PC-9 (cell line): ENCODE measurements around the gene KIF16B. TPM values are rescaled to one million over a fixed set of nuclear protein-coding genes. Genes with fewer than 3 reads are reported as not detected.

ENCODE experiments used
- BruUV-seq: library from RNA; stranded (reverse); fragments of 400-500 nt; replicated peaks from 2 replicates; lab custom pipeline; 2021; lab: Mats Ljungman, UMichigan
- CTCF ChIA-PET: fragments of 300-600 bp; sonication (Branson Sonifier 250); formaldehyde crosslinking; loops from one replicate; lab custom pipeline; 2022; ENCODE audit warnings: antibody characterized with exemption; lab: Charles Lee
- POLR2A ChIA-PET: fragments of 300-600 bp; sonication (Branson Sonifier 250); formaldehyde crosslinking; loops from one replicate; lab custom pipeline; 2022; ENCODE audit warnings: antibody characterized with exemption; ENCODE audit not compliant: unreplicated experiment; lab: Charles Lee
- DNase-seq, 2 experiments: peaks; one replicate each; pipeline versions ENCODE4 v3.0.0 to v3.0.0-alpha.2; 2015 to 2022; ENCODE audit warnings: mixed read lengths in 1 of 2
- H2AFZ ChIP-seq: fragments of 200-600 bp; sonication (generic); 2 replicates; pipeline ENCODE4 v1.8.1; 2017; ENCODE audit warnings: antibody characterized with exemption
- H3F3A ChIP-seq: fragments of 200-600 bp; sonication (generic); 2 replicates; pipeline ENCODE4 v1.8.1; 2017; ENCODE audit warnings: antibody characterized with exemption, mild to moderate bottlenecking, low read depth; ENCODE audit not compliant: insufficient read depth
- H3K27ac ChIP-seq: fragments of 200-600 bp; sonication (generic); 2 replicates; pipeline ENCODE4 v1.6.1; 2016; ENCODE audit warnings: mixed run types
- H3K27me3 ChIP-seq: fragments of 200-600 bp; sonication (generic); 2 replicates; pipeline ENCODE4 v1.6.1; 2016; ENCODE audit warnings: low read depth, mixed run types; ENCODE audit not compliant: insufficient read depth
- H3K36me3 ChIP-seq: fragments of 200-600 bp; sonication (generic); 2 replicates; pipeline ENCODE4 v1.6.1; 2016; ENCODE audit warnings: low read depth, mixed run types
- H3K4me1 ChIP-seq: fragments of 200-600 bp; sonication (generic); replicated peaks from 2 replicates; pipeline ENCODE4 v1.6.1; 2016; ENCODE audit warnings: mixed run types; ENCODE audit not compliant: insufficient read depth
- H3K4me2 ChIP-seq: fragments of 200-600 bp; sonication (generic); 2 replicates; pipeline ENCODE4 v1.6.1; 2017; ENCODE audit warnings: mixed run types
- H3K4me3 ChIP-seq: fragments of 200-600 bp; sonication (generic); 2 replicates; pipeline ENCODE4 v1.6.1; 2016; ENCODE audit warnings: mixed run types
- H3K79me2 ChIP-seq: fragments of 200-600 bp; sonication (generic); 2 replicates; pipeline ENCODE4 v1.6.1; 2017; ENCODE audit warnings: low read depth, mixed run types
- H3K9me2 ChIP-seq: fragments of 200-600 bp; sonication (generic); 2 replicates; pipeline ENCODE4 v1.8.1; 2017; ENCODE audit warnings: mild to moderate bottlenecking; ENCODE audit not compliant: insufficient read depth
- H3K9me3 ChIP-seq: fragments of 200-600 bp; sonication (generic); 2 replicates; pipeline ENCODE4 v1.8.1; 2016; ENCODE audit warnings: low read depth; ENCODE audit not compliant: insufficient read depth
- H4K20me1 ChIP-seq: fragments of 200-600 bp; sonication (generic); 2 replicates; pipeline ENCODE4 v1.8.1; 2017; ENCODE audit not compliant: insufficient read depth
- EZH2 ChIP-seq: fragments of 200-600 bp; sonication (generic); IDR thresholded peaks from 2 replicates; pipeline ENCODE4 v1.8.0; 2017; ENCODE audit warnings: antibody characterized with exemption, low read depth
- intact Hi-C: fragments of 100-400 bp; cut with micrococcal nuclease; formaldehyde crosslinking; loops from one replicate; pipeline ENCODE4 v1.10.0; 2022; ENCODE audit not compliant: unreplicated experiment
- total RNA-seq: library from RNA; stranded (reverse); gene quantifications from 2 replicates; pipeline ENCODE4 v1.2.3, GENCODE V29; 2021
- TF ChIP-seq, protein P1 (sequence below): fragments of 200-600 bp; sonication (generic); conservative IDR thresholded peaks from 2 replicates; pipeline ENCODE4 v1.6.1; 2017; ENCODE audit warnings: mixed run types, antibody characterized with exemption, mild to moderate bottlenecking, moderate library complexity

KIF16B gene
- total RNA-seq, 1 experiment from 2014 or later: 17.6 TPM

DNA sequence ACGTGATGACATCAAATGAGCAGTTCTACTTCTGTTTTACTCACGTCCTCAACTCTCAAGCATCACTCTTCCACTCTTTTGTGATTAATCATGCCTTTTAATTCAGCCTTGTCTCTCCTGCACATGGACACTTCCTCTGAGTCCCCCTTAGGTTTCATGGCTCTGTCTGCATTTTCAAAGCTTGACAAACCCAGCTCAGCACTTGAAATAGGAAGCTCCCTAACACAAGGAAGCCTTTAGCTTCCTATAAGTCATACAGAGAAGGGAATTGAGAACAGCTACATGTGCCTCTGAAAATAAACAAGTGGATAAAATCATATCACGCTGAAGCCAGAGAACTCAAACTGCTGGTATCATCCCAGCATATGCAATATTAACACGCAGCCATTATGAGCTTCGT is 21.2 kb downstream of the KIF16B start:
- H4K20me1 ChIP-seq: 0 out of 2 replicates have a peak, but pooled peaks cover 5% of the 10 kb centered on the region
- no peak overlapping the region for H3K27ac ChIP-seq
- H3K4me2 ChIP-seq: no peak overlapping the region
- intact Hi-C loops: no loop called here
- H3K36me3 ChIP-seq: no peaks in the 10 kb centered on the region
- POLR2A ChIA-PET: interaction anchor here (0.6 kb wide), 1 partner anchor 1040 kb away, joined by 4 read pairs; no protein-coding TSS in a partner anchor
- TF ChIP-seq, protein P1, sequence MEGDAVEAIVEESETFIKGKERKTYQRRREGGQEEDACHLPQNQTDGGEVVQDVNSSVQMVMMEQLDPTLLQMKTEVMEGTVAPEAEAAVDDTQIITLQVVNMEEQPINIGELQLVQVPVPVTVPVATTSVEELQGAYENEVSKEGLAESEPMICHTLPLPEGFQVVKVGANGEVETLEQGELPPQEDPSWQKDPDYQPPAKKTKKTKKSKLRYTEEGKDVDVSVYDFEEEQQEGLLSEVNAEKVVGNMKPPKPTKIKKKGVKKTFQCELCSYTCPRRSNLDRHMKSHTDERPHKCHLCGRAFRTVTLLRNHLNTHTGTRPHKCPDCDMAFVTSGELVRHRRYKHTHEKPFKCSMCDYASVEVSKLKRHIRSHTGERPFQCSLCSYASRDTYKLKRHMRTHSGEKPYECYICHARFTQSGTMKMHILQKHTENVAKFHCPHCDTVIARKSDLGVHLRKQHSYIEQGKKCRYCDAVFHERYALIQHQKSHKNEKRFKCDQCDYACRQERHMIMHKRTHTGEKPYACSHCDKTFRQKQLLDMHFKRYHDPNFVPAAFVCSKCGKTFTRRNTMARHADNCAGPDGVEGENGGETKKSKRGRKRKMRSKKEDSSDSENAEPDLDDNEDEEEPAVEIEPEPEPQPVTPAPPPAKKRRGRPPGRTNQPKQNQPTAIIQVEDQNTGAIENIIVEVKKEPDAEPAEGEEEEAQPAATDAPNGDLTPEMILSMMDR: no peak
- TF ChIP-seq EZH2: no peak
- peaks cover 22% of the 10 kb centered on the region for H3K4me1 ChIP-seq
- no peaks in the 10 kb centered on the region for H3K9me3 ChIP-seq
- CTCF ChIA-PET: no interaction called here
- no peak overlapping the region for H2AFZ ChIP-seq
- peaks cover 8% of the 10 kb centered on the region; the same call in 1 of the 2 replicates for H3K79me2 ChIP-seq
- no peaks in the 10 kb centered on the region for H3K27me3 ChIP-seq
- no TSS peak for BruUV-seq
- peaks cover 5% of the 10 kb centered on the region; the same call in 1 of the 2 replicates for H3F3A ChIP-seq
- H3K9me2 ChIP-seq: no peaks in the 10 kb centered on the region
- DNase-seq: no peak
- no peak overlapping the region for H3K4me3 ChIP-seq

DNA sequence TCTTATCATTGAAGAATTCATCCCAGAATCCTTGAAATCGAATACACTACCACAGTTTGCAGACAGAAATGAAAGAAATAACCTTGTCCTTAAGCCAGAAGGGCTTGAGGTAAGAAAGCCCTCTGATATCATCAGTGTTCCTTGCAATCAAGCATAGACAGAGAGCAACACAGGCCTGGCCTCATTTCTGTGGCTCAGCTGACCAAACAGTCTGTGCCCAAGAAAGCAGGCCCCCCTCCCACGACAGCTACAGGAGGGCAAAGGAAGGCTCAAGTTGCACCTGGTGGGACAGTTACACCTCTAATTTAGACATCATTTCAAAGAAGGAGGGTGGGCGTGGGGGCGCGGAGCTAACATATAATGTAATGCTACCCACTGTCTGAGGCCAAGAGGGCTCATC is 21.6 kb downstream of the KIF16B start:
- Histone ChIP-seq H3K36me3 (no peaks in the 10 kb centered on the region), H3K4me3 (no peak overlapping the region), H3K27me3 (no peaks in the 10 kb centered on the region), H3K27ac (no peak overlapping the region), H3K79me2 (peaks cover 8% of the 10 kb centered on the region; the same call in 1 of the 2 replicates), H2AFZ (no peak overlapping the region), H3K4me2 (no peak overlapping the region), H3K9me2 (no peaks in the 10 kb centered on the region), H3K9me3 (no peaks in the 10 kb centered on the region), H4K20me1 (0 out of 2 replicates have a peak, but pooled peaks cover 5% of the 10 kb centered on the region), H3K4me1 (peaks cover 20% of the 10 kb centered on the region), H3F3A (peaks cover 5% of the 10 kb centered on the region; the same call in 1 of the 2 replicates)
- peak in 1 of 2 experiments; percentile 10 for DNase-seq
- no TSS peak for BruUV-seq
- TF ChIP-seq, protein P1: no peak
- TF ChIP-seq EZH2: no peak
- CTCF ChIA-PET: no interaction called here
- intact Hi-C loops: no loop called here
- POLR2A ChIA-PET: no interaction called here

DNA sequence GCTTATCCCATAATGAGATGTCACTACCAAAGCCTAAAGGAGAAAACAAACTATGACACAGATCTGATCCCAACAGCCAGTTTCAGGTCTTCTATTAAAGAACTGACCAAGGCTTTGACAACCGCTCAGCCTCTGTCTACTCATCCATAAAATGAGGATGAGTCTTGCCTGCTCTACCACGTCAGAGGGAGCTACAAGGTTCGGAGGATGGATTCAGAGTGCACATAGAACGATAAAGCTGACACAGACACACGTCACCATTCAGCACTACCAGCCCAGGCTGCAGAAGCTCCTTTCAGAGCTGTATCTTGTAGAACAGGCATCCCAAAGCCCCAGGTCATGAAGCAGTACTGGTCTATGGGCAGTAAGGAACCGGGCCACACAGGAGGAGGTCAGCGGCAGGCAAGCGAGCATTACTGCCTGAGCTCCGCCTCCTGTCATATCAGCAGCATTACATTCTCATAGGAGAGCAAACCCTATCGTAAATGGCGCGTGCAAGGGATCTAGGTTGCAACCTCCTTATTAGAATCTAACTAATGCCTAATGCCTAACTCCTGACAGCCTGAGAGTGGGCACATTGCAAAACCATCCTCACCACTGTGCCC is 25.1 kb downstream of the KIF16B start:
- no peaks in the 10 kb centered on the region for H3K4me1 ChIP-seq
- H3K27ac ChIP-seq: no peak overlapping the region
- no peaks in the 10 kb centered on the region for H3K79me2 ChIP-seq
- no peak overlapping the region for H3K4me3 ChIP-seq
- H3K9me2 ChIP-seq: no peaks in the 10 kb centered on the region
- no TSS peak for BruUV-seq
- H3K4me2 ChIP-seq: no peak overlapping the region
- DNase-seq: no peak
- no peak overlapping the region for H2AFZ ChIP-seq
- H3K36me3 ChIP-seq: no peaks in the 10 kb centered on the region
- no peaks in the 10 kb centered on the region for H3K9me3 ChIP-seq
- intact Hi-C loops: no loop called here
- 0 out of 2 replicates have a peak, but pooled peaks cover 5% of the 10 kb centered on the region for H4K20me1 ChIP-seq
- no peaks in the 10 kb centered on the region for H3F3A ChIP-seq
- no peaks in the 10 kb centered on the region for H3K27me3 ChIP-seq
- POLR2A ChIA-PET: no interaction called here
- CTCF ChIA-PET: no interaction called here
- TF ChIP-seq EZH2: no peak
- TF ChIP-seq, protein P1: no peak
